GM15510 (cell line): ENCODE measurements around the gene ELL2.

Experiments used
- POLR2A ChIP-seq: IDR thresholded peaks from 3 replicates; pipeline ENCODE4 v1.6.1; 2011; ENCODE audit warnings: borderline replicate concordance; ENCODE audit not compliant: insufficient read length; ENCODE audit errors: extremely low read depth

Gene ELL2

DNA sequence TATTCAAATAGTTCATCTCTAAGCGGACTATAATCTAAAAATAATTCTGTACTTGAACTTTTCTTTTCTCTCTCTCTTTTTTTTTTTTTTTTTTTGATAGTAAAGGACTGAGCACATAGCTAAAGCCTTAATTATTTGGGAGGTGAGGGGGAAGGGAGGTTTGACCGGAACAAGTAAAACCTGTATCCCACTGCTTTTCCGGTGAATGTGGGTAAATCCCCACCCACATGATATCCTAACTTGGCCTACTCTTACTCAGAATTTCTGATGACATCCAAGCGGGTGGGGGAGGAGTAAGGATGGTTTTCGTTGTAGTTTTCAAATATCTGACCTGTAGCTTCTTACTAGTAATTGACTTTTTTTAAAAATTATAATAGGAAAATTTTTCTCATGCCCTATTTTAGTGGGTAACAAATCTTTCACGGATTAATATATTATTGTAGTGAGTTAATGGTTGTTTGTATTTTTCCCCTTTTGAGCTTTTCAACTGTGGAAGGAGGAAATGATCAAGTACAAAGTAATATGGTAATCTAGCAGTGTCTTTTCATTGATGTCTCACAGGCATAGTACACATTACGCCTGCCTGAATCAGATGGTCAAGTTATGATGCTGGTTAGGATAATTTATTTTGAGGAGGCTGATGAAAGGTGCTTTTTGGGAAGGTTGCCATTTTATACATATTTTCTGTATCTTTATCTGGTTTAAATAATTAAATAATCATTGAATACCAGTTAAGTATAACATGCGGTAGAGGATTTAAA is 2.2 kb upstream of the ELL2 start:
- no peak for TF ChIP-seq POLR2A

DNA sequence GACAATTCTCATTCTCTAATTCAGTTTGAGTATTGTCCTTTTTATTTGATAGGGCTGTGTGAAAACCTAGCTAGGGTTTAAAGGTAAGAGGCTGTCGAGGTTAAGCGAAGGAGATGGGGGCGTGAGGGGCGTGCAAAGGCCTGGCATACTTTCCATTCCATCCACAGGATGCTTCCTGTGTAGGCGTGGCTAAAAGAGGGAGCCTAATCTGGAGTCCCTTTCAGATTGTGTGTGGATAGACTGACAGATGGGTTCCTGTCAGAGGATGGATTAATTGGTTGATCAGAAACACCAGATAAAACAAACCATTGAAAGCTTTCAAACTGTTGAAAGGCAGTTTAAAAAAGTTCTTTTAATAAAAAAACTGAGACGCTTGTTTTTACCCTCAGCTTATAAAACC is 1.1 kb upstream of the ELL2 start:
- TF ChIP-seq POLR2A, result no peak

DNA sequence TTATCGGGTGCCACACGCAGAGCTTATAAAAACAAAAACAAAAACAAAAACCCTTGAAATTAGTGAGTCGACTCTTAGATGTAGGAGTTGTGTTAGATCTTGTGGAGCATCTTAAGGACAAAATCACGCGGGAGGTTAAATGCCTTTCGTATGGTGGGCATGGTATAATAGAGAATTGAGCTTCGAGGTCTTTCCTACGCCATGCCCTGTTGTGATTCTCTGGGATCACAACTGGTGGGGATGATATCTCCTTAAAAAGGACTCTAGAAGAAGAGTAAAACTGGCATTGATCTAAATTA is 773 bp upstream of the ELL2 start:
- no peak for TF ChIP-seq POLR2A

DNA sequence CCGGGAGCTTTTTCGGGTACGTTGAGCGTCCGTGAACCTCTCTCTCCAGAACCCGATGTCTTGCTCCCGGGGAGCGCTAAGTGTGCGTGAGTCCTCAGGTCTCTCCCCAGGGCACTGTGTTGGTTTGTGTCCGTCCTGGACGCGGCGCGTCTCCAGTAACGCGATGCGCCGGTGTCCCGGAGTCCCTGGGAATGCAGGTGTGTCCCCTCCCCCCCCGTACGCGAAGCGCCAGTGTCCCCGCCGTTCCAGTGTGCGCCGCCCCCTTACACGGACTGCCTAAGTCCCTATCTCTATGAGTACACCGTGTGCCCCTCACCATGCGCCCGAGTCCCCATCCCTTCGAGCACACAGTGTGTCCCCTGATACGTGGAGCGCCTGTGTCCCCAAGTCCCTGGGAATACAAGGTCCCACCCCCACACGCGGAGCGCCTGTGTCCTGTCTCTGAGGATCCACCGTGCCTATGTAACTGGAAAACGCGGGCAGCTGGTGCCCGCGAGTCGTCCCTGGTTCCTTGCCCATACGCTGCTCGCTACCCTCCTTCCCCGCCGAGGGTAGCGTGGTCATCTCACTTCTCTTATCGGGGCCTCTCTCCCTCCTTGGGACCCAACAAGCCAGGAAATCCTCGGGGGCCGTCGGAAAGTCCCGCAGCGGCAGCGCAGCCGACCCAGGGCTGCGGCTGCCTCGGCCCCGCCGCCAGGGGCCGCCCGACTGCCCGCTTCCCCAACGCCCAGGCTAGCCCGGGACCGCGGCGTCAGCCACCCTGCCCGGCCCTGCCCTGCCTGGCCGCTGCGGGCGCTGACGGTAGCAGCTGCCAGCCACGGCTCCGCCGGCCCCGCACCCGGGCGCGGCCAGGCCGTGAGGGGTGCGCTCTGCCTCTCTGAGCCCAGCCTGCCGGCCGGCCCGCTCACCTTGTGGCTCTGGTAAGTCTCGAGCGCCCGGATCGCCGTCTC is 709 bp downstream of the ELL2 start:
- TF ChIP-seq POLR2A, result no peak

DNA sequence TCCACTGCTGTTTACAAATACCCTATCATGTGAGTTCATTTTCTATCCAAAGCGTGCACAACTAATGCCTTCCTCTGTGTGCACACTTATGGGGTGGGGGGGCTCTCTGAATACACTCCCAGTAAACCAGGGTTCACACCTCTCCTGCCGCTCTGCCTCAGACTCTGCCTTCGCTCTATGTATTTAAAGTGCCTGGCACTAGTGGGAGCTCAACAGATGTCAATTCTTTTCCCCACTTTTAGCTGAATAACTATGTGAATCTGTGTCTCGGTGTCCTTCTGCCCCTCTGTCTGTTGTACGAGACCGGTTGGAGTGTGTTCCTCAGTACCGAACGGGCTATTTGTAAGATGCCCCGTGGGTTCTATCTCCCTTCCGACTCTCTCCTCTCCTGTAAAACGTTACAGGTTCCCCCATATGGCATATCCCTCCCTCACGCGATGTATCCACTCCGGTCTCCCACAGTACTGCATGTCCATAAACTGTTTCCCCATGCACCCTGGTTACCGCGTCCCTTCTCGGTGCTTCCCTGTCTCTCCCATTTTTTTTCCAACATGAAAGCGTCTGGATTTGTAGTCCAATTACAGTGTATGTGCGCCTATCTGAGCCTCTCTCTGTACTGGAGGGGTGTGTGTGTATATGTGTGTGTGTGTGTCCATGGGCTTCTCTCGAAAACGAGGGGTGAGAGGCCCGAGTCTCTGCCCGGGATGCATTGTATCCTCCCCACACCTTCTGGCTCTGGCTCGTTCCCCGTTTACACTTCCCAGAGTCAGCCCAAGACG is 1.6 kb downstream of the ELL2 start:
- TF ChIP-seq POLR2A, result no peak

DNA sequence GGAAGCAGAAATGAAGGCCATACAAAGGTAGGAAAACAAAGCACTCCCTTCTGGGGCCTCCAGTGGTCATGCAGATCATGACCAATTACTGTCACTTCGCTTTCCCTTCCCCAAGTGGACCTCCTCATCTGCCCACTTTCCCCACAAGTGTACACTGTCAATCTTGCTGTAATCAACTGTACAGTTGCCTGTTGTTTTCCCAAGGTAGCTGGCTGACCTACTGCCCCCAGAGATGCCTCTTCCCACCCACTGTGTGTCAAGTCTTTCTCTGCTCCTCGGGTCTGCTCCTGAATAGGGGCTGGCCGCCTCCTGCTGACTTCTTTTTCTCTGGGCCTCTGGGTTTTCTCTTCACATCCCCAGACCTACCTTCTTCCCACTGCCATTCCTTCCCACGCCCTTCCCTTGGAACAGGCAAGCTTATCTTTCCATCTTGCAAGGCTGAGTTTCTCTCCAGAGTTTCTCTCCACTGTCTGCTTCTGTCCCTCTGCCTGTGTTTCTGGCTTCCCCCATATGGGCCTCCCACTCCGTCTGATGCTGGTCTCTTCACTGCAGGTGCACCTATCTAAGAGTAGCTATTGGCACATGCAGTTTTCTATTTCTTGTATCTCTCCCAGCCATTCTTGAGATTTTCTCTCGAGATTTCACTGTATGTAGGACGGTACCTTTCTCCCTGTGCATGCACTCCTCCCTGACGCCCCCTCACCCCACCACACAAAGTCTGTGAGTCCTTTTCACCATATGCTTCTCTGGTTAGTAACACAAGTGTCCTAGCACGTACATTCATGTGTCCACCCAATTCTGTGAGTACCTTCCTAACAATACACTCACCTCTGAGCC is 2.4 kb downstream of the ELL2 start:
- no peak for TF ChIP-seq POLR2A

DNA sequence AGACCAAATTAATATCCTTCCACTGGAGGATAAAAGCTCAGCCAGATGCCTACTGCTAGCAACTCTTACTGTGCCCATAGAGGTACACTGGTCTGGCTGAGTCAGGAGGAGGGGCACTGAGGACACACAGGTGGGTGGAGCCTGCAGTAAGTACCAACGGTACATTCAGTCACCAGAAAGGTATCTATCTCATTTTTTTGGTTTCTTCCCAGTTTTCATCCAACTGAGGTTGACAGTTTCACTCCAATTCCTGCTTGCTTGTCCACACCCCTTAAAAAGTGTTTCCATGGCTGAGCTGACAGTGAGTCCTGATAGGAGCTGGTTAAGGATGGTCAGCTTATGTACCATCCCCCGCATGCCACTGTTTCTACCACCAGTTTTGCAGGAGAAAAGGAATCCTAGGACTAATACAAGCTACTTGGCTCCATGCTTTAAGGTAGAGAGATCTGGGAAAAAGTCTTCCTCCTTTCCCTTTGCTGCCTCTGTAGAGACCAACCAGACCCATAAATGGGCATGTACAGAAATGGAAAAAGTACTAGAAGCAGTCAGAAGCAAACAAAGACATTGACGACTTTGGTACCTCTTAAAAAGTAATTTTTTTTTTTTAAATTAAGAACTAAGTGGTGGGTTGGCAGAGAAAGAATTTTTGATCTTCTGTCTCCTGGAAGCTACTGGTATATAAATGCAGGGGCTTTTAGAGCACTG is 3.2 kb downstream of the ELL2 start:
- no peak for TF ChIP-seq POLR2A

DNA sequence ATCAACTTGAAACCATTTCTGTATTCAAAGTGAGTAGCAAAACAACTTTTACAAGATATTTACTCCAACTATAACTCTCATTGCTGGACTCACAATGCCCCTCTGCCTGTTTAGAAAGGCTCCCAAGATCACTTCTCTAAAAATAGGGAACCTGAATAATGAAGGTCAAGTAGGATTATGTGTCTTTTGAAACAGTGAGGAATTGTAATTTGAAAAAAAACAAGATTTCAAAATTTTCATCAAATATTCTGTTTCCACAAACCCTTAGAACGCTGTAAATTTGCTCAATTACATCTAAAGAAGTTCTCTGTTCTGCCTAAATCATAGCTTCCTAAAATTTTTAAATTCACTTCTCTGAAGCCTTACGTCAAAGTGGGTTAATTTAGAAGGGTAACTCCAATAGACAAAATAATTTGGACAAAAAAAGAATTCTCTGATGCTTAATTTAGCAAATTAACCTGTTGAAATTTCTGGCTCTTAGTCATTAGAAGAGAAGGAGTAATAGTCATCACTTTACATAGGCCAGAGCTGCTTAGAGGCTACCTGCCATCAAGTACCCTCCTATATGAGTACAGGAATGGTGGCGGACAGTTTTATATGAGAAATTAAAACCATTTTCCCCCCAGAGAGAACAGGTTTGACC is 4.0 kb downstream of the ELL2 start:
- no peak for TF ChIP-seq POLR2A

DNA sequence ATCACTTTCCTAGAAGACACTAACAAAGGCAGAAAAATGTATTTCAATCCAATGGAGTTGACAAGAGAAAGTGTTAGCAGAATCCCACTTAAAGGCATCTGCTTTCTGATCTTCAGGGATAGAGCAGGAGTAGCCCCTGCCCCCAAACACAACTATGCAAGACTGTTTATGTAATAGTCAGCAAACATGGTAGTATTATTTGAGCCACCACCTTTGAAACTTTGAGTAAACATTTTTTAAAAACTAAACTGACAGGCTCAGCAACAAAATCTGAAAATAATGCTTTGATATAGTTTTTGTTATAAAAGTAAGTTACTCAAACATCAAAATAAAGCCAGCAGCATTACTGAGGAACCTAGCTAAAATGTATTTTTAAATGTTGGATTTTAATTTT is 4.8 kb downstream of the ELL2 start:
- TF ChIP-seq POLR2A, result no peak

DNA sequence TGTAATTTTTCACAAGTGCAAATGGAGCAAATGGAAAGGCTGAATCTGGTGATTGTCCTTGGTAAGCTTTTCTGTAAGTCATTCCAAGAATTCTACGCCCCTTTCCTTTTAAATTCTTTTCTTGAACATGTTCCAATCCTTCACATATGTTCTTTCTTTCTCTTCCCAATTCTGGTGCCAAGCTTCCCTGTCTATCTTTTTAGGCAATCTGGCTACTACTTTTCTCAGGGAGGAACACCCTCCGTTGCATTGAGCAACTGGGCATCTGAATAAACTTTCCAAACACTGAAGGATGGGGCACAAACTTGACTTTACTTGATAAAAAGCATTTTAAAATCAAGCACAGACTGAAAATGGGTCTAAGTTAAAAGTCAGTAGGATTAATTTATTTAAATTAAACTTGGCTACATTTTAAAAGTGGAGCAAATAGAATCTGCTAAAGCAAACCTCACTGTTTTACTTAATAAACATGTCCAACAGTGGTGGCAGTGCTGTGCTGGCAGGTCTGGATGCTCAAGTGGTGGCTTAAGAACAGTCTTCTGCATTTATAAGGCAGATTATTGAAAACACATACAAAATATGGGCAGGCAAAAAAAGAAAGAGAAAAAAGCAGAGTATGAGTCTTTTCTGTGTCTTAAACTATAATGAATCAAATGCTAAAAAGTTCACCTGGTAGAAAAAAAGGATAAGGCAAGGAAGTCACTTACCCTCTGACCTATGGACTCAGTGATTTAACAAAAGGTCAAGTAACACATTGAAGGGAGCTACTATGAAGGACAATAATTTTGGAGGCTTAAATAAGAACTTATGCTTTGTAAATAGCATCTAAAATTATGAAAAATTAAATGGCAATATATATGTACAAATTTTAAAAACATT is 5.4 kb downstream of the ELL2 start:
- TF ChIP-seq POLR2A, result no peak

DNA sequence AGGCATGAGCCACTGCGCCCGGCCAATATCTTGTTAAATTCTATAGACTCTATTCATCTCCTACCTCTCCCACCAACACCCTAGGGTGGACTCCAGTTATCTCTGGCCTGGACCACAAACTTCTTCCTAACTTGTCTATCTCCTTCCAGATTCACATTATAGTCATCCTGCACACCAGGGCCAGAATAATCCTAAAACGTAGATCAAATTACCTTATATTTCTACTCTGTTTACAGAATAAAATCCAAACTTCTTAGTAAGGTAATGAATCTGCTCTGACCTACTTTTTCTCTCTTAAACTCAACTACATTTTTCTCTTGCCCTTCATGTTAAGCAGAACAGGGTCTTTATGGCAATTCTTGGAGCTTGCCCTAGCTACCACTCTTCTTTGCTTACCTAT is 6.9 kb downstream of the ELL2 start:
- no peak for TF ChIP-seq POLR2A

DNA sequence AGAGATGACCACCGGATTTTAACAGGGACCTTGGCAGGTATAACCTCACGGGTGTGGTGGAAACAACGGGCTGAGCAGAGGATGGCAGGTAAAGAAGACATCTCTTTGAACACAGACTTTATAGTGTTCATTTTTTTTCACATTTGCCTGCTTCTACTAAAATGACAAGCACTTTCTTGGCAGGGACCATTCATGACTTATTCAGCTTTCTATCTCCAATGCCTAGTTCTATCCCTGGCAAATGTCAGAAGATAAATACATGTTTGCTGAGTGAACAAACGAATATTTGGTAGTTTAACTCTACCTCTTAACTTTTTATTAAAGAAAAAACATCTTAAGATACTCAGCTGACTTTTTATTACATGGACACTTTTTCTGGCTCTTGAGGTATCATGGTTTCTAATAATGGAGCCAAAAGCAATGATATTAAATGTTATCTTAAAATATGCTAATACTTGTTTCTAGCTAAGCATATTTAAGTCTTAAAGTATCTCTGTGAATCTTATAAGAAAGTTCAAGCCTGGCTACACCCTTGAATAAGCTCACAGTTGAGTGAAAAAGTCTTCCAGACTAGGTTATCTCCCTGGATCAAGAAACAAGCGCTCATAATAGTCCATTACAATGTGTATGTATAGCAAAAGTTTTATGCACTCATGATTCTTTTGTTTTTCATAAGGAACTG is 8.5 kb downstream of the ELL2 start:
- no peak for TF ChIP-seq POLR2A
